Left forelimb (tissue), 1 donor: Measurements from ENCODE around the gene GGCX.
"Not testable (repeated sequence)": the region's sequence is repeated elsewhere in the genome, so short reads cannot be mapped to it uniquely, and the experiment has no call there.

ENCODE experiments used
- DNase-seq: peaks from one replicate; pipeline ENCODE4 v3.0.0-alpha.2; 2018; ENCODE audit warnings: low spot score

Gene GGCX

GRCh38 chr2:85594715-85595300 is 33.5 kb upstream of the GGCX start:
- DNase-seq: no peak

- no peak for DNase-seq
These were observed 31.7 kb upstream of the GGCX start for GRCh38 chr2:85593023-85593422.

DNA sequence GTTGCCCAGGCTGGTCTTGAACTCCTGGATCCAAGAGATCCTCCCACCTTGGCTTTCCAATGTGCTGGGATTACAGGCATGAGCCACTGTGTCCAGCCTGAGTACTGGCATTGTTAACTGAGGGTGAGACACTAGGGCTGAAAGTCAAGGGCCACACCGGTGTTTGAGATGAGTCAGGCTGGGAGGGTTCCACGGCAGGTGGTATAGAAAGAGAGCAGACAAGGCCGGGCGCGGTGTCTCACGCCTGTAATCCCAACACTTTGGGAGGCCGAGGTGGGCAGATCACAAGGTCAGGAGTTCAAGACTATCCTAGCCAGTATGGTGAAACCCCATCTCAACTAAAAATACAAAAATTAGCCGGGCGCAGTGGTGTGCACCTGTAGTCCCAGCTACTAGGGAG is 31.0 kb upstream of the GGCX start:
- not testable (repeated sequence) for DNase-seq

DNA sequence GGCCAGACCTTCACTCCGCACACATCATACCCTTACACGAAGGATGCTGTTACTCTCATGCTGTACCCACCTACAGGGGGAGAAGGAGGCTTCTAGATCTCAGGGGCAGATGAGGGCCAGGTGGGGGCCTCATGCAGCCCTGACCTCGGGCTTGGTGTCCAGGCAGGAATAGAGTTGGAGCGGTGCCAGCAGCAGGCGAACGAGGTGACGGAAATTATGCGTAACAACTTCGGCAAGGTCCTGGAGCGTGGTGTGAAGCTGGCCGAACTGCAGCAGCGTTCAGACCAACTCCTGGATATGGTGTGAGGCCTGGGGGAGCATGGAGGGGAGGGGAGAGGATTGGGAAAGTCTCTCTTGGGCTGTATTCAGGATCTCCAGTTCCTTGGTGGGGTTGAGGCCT is 30.3 kb upstream of the GGCX start:
- no peak for DNase-seq

DNA sequence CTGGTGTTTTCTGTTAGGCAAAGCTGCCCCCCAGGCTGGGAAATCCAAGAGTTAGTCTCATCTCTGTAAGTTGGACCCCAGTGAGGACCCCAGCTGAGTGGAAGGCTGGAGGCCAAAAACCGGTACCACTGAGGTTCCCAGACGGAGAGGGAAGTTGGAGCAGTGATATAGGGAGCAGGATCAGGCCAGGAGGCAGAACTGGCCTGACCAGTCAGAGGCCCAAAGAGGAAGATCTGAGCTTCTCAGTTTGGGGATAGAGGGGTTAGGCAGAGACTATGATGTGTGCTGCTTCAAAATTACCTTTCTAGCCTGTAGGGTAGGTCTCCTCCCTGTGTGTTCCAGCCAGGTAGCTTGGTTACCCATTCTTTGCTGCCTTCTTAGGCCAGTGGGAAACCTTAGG is 29.7 kb upstream of the GGCX start:
- no peak for DNase-seq

DNA sequence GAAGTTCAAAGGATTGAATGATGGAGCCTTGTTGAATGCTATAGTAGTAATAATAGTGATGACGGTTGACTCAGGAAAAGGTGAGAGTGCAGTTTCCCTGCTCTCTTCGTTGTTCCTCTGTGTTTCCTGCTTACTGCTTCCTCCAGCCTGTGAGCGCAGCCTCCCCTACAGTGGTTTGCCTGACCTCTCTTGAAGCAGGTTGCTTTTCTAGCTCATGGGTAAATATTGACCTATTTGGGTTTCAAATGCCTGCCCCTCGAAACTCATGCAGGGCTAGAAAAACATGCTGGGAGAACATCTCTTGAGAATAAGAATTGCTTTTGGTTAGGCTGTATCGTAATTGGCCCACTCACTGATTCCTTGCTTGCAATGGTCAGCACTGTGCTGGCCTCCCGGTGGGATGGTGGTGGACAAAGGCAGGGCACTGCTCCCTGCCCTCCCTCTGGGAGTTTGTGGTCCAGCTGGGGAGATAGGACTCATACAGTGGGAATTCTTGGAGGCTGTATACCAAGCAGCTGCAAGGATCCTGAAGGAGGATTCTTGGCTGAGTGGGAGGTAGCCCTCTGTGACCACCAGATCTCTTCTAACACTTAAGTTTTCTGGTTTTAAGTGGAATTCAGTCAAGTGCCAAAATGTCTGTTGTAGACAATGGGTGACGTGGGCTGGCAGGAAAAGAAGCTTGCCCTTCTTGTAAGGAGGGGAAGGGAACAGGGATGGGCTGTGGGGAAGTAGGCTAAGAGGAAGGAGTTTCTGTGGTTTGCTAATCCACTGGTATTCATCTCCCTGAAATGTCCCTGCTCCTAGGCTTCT is 28.9 kb upstream of the GGCX start:
- DNase-seq: no peak

DNA sequence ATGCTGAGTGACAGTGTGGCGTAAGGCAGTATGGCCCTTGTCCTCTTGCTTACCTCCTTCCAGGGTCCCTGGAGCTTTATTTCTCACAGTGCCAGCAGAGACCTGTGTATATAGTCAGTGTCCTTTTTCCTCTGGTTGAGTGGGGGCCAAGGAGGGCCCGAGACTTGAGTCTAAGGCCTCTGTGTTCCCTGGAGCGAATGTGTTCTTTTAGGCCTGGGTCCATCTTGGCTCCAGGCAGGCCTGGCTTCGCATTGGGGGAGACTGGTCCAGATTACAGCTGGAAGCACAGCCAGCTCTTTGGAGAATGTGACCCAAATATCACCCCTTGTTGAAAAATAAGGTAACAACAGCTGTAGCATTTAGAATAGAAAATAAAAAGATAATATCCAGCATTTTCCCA is 27.9 kb upstream of the GGCX start:
- DNase-seq: no peak

DNA sequence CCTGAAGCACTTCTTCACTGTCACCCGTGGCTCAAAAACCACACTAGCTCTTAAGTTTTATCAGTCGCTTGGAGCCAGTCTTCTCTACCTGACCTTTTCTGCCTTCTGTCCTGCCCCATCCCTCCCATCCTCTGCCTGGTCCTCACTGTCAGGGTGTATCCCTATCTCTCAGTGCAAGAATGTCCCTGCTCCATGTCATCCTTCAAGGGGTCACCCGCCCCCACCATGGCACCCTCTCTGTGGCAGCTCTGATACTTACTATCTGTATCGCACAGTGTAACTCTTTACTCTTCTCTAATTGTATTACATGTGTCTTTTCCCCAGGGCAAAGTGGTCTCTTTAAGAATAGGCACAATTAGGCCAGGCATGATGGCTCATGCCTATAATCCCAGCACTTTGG is 27.4 kb upstream of the GGCX start:
- DNase-seq: no peak

- DNase-seq: no peak
These were observed 26.9 kb upstream of the GGCX start for GRCh38 chr2:85588236-85588635.

GRCh38 chr2:85585781-85586105 is 24.4 kb upstream of the GGCX start:
- no peak for DNase-seq

DNA sequence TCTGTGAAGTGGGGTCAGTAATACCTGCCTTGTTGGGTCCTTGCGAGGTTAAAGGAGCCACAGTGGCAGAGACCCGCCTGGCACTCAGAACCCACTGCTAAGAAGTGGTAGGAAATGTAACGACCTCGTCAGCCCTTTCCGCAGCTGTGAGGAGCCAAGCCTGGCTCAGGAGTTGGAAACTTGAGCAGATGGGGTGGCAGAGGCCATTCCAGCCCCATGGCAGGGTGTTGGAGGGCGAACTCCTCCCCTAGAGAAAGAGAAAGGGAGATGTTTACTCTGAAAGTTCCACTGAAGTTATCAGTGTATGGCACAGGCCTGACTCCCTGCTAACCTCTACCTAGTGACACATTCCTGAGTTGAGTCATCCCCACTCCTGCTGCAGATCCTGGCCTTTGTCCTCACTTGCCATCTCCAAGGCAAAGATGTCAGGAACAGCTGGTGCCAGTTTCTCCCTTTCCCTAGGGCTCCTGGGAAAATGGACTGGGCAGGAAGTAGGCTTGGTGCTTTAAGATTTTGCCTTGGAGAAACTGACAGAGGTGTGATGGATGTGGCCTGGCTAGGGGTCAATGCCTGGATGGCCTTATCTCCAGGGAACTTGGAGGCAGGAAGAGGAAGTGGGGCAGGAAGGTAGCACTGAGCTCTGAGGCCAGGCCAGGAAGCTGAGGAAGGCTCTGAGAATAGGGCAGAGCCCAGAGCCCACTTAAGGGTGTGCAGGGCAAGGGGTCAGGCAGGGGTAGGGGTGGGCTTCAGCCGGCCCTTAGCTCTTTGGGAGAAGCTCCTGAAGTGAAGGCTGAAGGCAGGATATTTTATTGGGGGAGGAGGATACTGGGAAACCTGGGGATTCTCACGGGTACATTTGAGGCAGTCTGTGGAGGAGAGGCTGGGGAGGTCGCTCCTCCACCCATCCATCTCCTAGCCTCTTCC is 23.8 kb upstream of the GGCX start:
- no peak for DNase-seq

GRCh38 chr2:85584354-85584856 is 23.1 kb upstream of the GGCX start, which contains the start of gene VAMP5:
TSS of gene VAMP5 (plus strand) at chr2:85584431. CDS start at chr2:85584491, 60 bp downstream.
- DNase-seq: no peak

DNA sequence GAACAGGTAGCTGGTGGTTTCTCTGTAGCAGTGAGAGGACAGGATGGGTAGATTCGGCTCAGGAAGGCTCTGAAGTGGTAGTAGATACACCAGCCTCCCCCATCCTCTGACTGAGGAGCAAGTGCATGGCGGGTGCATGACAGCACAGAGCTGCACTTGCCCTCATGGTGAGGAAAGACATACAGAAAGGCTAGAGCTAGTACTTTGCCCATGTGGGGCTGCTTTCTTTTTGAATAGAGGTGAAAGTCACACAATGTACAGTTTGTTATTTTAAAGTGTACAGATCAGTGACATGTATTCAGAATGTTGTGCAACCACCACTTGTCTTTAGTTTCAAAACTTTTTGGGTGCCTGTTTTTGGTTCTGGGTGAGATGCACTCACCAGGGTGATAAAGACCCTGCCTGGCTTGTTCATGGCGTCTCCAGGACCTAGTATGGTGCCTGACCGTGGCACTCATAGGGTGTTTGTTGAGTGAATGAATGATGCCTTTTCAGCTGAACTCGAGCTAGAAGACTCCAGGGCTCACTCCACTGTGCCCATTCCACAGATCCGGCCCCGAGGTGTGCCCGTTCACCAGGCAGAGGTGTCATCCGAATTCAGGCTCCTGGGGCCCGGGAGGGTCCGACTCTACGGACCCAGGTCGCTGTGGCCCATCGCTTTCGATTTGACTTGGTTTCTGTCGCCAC is 22.5 kb upstream of the GGCX start:
- no peak for DNase-seq

DNA sequence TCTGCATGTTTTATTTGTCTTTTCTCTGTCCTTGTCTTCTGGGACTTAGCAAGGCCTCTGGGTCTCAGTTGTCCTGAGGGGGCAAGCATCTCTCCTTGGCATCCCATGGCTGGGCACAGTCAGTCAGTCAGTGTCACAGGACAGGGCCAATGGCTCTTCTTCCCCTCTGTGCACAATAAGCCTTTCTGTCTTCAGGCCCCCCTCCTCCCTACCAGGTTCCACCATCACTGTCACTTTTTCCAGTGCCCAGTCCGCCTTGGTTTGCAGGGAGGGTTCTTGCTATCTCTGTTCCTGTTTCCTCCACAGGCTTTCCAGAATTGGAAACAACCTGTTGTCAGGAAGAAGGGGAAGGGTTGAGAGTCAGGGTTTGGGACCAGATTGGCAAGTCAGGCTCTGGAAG is 21.2 kb upstream of the GGCX start:
- DNase-seq: no peak

DNA sequence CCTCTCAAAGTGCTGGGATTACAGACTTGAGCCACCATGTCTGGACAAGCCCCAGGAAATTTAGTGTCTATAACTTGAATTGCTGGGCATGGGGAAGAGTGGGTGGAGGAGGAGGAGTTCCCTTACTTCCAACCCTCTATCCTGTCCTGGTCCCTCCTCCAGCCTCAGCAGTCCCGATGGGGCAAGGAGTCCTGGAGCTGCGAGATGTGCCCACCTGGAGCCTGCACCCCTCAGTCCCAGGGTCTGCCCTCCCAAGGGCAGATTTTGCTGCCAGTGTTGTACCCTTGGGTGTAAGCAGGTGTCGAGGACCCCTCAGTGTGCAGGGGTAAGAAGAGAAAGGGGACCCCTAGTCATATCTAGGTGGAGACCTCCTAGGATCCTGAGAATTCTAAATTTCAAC is 18.9 kb upstream of the GGCX start:
- no peak for DNase-seq

- DNase-seq: no peak
These were observed 18.1 kb upstream of the GGCX start for GRCh38 chr2:85579266-85579935.

- no peak for DNase-seq
These were observed 17.2 kb upstream of the GGCX start for GRCh38 chr2:85578243-85579180.

GRCh38 chr2:85577386-85578242 is 16.3 kb upstream of the GGCX start, which contains the start of gene VAMP8:
TSS of gene VAMP8 (plus strand) at chr2:85577586. CDS start at chr2:85577647, 61 bp downstream.
- DNase-seq: no peak

- no peak for DNase-seq
These were observed 15.7 kb upstream of the GGCX start for GRCh38 chr2:85577063-85577385.
